ENCODE results near the gene LYSMD4. TPM values are rescaled to one million over a fixed set of nuclear protein-coding genes. Genes with fewer than 3 reads are reported as not detected.
A peak's percentile ranks its signal among the peaks of the same experiment; 100 is the strongest.
"Not testable (repeated sequence)": the region's sequence is repeated elsewhere in the genome, so short reads cannot be mapped to it uniquely, and the experiment has no call there.

The LYSMD4 gene
- total RNA-seq: 11.3 and 14.1 TPM in 2 replicates
- long read RNA-seq, transcript LYSMD4-210 (2 exons, 2,431 nt): major isoform, 5 of 40 reads
- long read RNA-seq, partial matches to known transcripts: 16 of 40 reads
- long read RNA-seq, other reads (novel, unspliced or antisense): 14 of 40 reads

DNA sequence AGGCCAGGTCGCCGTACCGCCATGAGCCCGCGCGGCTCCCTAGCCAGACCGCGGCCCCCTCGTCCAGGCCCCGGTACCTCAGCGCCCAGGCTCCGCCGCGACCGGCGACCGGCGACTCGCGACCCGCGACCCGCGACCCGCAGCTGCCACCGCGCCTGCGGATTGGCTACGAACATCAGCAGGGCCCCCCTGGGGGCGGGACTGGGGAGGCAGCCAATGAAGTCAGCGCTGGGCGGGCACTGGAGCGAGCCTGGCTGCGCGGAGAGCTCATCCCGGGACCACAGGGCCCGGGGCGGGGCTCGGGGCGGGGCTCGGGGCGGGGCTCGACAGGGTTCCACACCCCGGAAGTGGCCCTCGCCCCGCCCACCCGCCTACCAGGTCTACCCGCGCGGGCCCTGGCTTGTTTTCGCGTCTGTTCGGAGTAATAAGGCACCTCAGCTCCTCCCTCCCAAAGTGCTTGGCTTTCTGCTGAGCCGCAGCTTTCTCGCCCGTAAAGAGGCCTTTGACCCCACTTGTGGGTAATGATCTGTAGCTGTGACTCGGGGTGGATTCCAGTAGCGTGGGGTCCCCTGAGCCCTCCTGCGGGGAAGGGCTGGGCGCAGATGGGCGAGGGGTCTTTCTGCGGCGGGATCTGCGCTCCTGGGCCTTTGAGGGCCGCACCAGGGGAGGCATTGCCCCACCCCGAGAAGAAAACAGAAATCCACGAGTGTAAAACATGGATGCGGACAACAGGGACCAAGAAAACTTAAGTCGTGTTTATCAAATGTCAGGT, at the start of gene LYSMD4:
Gene LYSMD4, minus strand, starts transcription at position 170 of the 772 bp plus-strand sequence. CDS start 1,438 bp downstream, outside the sequence.
- peak within 1 kb of the TSS; percentile 77 for H3K4me3 Mint-ChIP-seq (ENCODE audit: unreplicated experiment)
- H3K27me3 Mint-ChIP-seq (ENCODE audit: unreplicated experiment): no peaks in the 10 kb centered on the region
- peaks cover 8% of the 10 kb centered on the region for H3K36me3 Mint-ChIP-seq (ENCODE audit: unreplicated experiment)
- peaks cover 30% of the 10 kb centered on the region for H3K4me1 Mint-ChIP-seq (ENCODE audit: unreplicated experiment)
- TF ChIP-seq, protein P1, sequence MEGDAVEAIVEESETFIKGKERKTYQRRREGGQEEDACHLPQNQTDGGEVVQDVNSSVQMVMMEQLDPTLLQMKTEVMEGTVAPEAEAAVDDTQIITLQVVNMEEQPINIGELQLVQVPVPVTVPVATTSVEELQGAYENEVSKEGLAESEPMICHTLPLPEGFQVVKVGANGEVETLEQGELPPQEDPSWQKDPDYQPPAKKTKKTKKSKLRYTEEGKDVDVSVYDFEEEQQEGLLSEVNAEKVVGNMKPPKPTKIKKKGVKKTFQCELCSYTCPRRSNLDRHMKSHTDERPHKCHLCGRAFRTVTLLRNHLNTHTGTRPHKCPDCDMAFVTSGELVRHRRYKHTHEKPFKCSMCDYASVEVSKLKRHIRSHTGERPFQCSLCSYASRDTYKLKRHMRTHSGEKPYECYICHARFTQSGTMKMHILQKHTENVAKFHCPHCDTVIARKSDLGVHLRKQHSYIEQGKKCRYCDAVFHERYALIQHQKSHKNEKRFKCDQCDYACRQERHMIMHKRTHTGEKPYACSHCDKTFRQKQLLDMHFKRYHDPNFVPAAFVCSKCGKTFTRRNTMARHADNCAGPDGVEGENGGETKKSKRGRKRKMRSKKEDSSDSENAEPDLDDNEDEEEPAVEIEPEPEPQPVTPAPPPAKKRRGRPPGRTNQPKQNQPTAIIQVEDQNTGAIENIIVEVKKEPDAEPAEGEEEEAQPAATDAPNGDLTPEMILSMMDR (IDR thresholded peaks at IDR 0.05): no peak
- H3K9me3 Mint-ChIP-seq (ENCODE audit: unreplicated experiment): no peaks in the 10 kb centered on the region
- H3K27ac Mint-ChIP-seq (ENCODE audit: unreplicated experiment): peak within 1 kb of the TSS; percentile 64
- DNase-seq (ENCODE audit: extremely low spot score, unreplicated experiment): peak; percentile 99

DNA sequence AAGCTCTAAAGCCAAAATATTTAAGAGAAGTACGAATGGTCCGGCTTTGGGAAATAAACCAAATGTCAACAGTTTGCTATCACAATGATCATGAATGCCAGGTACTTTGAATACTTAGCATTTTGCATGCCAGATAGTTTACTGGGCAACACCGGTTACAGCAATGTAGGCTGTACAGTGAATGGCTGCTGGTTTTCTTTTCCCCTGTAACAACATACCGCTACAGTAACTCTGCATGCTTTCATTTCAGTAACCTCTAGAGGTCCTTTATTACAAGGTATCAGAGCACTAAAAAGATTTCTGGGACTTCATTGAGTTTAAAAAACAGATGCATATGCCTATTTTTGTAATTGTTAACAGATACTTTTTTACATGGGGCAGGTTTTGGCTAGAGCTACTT, 48.8 kb upstream of the LYSMD4 start:
- H3K4me1 Mint-ChIP-seq (ENCODE audit: unreplicated experiment); H3K27ac Mint-ChIP-seq (ENCODE audit: unreplicated experiment); H3K36me3 Mint-ChIP-seq (ENCODE audit: unreplicated experiment); DNase-seq (ENCODE audit: extremely low spot score, unreplicated experiment); H3K9me3 Mint-ChIP-seq (ENCODE audit: unreplicated experiment); H3K4me3 Mint-ChIP-seq (ENCODE audit: unreplicated experiment): not testable (repeated sequence)
- peaks cover 58% of the 10 kb centered on the region for H3K27me3 Mint-ChIP-seq (ENCODE audit: unreplicated experiment)

DNA sequence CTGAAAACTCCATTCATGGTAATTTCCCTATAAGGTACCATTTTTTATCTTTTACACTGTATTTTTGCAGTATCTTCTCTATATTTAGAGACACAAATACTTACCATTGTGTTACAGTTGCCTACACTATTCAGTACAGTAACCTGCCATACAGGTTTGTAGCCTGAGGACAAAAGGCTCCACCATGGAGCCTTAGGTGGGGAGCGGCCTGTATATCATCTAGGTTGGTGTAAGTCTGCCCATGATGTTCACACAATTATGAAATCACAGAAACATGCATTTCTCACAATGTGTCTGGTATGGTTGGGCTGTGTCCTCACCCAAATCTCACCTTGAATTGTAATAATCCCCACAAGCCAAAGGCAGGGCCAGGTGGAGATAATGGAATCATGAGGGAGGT, 43.9 kb upstream of the LYSMD4 start:
- TF ChIP-seq, protein P1 (IDR thresholded peaks at IDR 0.05): no peak
- no peak overlapping the region for H3K27ac Mint-ChIP-seq (ENCODE audit: unreplicated experiment)

DNA sequence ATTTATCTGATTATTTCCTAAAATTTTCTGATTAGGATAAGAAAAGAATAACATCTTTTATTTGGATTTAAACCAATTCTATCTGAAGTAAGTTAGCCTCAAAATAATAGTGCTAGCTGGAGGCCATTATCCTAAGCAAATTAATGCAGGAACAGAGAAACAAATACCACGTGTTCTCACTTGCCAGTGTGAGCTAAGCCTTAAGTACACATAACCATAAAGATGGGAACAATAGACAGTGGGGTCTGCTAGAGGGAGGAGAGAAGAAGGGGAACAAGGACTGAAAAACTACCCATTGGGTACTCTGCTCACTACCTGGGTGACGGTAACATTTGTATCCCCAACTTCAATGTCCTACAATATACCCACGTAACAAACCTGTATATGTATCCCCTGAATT, 31.3 kb upstream of the LYSMD4 start:
- DNase-seq (ENCODE audit: extremely low spot score, unreplicated experiment): no peak
- TF ChIP-seq, protein P1 (IDR thresholded peaks at IDR 0.05): no peak
- H3K4me3 Mint-ChIP-seq (ENCODE audit: unreplicated experiment): no peak overlapping the region
- H3K27me3 Mint-ChIP-seq (ENCODE audit: unreplicated experiment): peaks cover 17% of the 10 kb centered on the region
- H3K9me3 Mint-ChIP-seq (ENCODE audit: unreplicated experiment): no peaks in the 10 kb centered on the region
- H3K36me3 Mint-ChIP-seq (ENCODE audit: unreplicated experiment): no peaks in the 10 kb centered on the region
- no peaks in the 10 kb centered on the region for H3K4me1 Mint-ChIP-seq (ENCODE audit: unreplicated experiment)
- H3K27ac Mint-ChIP-seq (ENCODE audit: unreplicated experiment): no peak overlapping the region

More for the DNA sequence above, 43.9 kb upstream of the LYSMD4 start:
- H3K27me3 Mint-ChIP-seq (ENCODE audit: unreplicated experiment): peaks cover 32% of the 10 kb centered on the region
- DNase-seq (ENCODE audit: extremely low spot score, unreplicated experiment): no peak
- no peak overlapping the region for H3K4me3 Mint-ChIP-seq (ENCODE audit: unreplicated experiment)
- no peaks in the 10 kb centered on the region for H3K9me3 Mint-ChIP-seq (ENCODE audit: unreplicated experiment)
- no peaks in the 10 kb centered on the region for H3K4me1 Mint-ChIP-seq (ENCODE audit: unreplicated experiment)
- H3K36me3 Mint-ChIP-seq (ENCODE audit: unreplicated experiment): no peaks in the 10 kb centered on the region

DNA sequence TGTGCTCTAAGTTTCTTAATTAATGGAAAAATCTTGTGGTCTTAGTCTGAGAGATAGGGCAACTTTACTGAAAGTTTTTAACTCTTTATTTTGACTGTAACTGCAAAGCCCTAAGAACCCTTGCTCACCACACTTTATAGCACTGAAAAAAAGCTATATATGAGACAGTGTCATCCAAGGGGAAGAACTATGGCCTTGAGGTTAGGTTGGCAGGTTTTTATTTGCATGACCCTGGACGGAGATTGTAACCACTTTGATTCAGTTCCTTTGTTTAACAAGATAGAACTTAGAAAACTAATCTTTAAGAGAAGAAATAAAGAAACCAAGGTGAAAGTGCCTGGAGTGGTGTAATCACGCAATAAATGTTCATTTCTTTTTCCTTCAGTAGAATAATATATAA, 30.6 kb upstream of the LYSMD4 start:
- Mint-ChIP-seq H3K4me3 (ENCODE audit: unreplicated experiment) (no peak overlapping the region), H3K9me3 (ENCODE audit: unreplicated experiment) (no peaks in the 10 kb centered on the region), H3K4me1 (ENCODE audit: unreplicated experiment) (no peaks in the 10 kb centered on the region), H3K27ac (ENCODE audit: unreplicated experiment) (no peak overlapping the region), H3K27me3 (ENCODE audit: unreplicated experiment) (peaks cover 17% of the 10 kb centered on the region), H3K36me3 (ENCODE audit: unreplicated experiment) (no peaks in the 10 kb centered on the region)
- DNase-seq (ENCODE audit: extremely low spot score, unreplicated experiment): no peak
- TF ChIP-seq, protein P1 (IDR thresholded peaks at IDR 0.05): no peak
